HG02588 (cell line): ENCODE measurements around the gene ADGRD2.

Experiments
- ATAC-seq: cut with Tn5 transposase; IDR thresholded peaks from one replicate; pipeline ENCODE4 v1.9.1; 2021; ENCODE audit warnings: mild to moderate bottlenecking, moderate library complexity; ENCODE audit not compliant: unreplicated experiment

The ADGRD2 gene

DNA sequence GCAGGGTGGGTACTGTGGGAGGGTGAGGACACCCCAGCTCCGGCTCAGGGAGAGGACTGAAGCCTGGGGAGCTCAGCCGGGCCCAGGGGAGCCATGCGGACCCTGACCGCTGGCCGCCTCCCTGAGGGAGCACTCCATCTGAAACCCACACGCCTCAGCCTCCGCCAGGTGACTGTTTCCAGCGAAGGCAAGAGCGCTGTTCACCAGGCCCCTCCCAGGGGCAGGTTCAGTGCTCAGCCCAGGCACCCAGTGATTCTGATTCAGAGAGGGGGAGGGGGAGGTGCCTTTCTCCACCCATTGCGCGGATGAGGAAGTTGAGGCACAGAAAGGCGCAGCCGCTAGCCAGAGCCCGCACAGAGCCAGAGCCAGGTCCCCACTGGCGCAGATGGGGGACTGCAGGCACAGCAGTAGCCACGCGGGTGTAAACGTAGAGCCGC lies 27.0 kb downstream of the ADGRD2 start:
- ATAC-seq: no peak

DNA sequence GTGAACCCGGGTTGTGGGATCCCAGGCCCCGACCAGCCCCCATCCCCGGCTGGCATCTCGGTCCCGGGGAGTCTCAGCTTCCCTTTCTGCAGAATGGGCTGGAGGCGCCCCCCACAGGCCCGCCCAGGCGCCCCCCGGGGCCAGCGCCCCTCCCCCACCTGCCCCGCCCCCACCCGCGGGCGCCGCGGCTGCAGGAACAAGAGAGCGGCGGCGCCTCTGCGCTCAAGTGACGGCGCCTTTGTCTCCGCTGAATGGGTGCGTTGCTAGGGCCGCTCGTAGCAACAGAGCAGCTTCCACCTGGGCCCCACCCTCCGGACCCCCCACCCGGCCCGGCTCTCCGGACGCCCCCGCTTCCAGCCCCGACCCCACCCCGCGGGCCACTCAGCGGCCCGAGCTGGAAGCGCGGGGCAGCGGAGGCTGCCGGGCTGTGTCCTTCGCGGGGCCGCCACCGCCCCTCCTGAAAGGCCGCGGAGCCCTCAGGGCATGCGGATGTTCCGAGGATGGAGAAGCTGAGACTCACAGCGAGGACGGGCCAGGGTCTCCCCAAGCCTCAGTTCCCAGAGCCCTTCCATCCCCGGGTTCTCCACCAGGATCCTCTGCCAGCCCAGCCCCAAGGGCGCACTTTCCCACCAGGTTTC lies 27.5 kb downstream of the ADGRD2 start:
- no peak for ATAC-seq

- no peak for ATAC-seq
These were observed 28.1 kb downstream of the ADGRD2 start for GRCh38 chr9:124478354-124478753.

DNA sequence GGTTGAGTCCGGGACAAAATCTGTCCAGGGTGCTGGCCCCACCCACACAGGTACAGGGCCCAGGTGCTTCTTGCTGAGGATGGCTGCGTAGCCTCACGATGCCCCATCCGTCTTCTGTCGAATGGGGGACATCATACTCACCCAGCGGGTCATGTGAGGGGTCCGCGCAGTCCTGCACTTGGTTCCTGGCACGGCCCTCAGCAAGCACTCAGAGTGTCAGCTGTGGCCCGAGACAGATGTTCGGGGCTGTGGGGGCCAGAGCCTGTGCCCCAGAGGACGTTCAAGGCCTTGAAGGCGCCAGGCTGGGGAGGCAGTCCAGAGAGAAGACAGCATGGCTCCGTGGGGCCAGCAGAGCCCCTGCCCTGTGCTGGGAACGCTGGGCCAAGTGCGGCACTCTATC lies 29.1 kb downstream of the ADGRD2 start:
- ATAC-seq: no peak

- no peak for ATAC-seq
These were observed 29.8 kb downstream of the ADGRD2 start for GRCh38 chr9:124479947-124480620.

GRCh38 chr9:124480621-124480981 lies 30.4 kb downstream of the ADGRD2 start:
- ATAC-seq: no peak

DNA sequence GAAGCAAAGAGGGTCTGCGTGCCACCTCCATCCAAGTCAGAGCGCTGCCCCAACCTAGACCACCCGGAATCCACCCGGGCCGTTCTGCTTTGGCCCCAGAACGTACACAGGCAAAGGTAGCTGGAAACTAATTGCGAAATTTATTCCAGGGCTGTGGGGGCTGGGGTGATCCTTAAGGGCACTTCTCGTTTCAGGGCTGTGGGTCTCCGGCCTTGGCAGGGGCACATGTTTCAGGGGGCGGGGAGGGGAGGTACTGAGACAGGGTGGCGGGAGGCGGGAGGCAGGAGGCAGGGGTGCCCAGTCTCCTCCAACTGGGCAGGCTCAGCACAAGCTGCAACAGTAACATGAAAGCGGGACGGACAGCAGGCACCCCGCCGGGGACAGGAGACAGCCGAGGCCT lies 30.9 kb downstream of the ADGRD2 start:
- no peak for ATAC-seq

DNA sequence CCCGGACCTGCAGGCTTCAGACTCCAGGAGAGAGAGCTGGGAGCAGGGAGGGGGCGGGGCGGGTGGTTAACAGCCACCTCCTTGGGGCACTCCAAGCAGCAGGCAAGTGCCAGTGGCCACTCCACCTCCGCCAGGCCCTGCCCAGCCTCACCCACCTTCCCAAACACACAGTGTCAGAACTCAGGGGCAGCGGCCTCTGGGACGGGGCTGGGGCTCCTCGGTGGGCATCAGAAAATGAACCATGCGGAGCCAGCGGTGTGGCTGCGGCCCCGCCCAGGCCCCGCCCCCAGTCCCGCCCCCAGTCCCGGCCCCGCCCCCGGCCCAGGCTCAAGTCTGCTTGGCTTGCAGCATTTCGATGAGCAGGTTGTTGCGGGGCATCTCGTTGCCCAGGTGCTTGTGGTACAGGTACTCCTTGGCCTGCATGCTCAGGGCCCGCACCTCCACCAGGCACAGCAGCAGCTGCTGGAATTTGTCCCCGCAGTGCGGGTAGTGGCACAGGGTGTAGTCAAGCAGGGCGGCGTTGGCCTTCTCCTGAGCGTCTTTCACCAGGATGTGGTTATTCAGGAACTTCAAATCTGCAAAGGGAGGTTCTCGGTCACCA lies 32.3 kb downstream of the ADGRD2 start:
- ATAC-seq: no peak

DNA sequence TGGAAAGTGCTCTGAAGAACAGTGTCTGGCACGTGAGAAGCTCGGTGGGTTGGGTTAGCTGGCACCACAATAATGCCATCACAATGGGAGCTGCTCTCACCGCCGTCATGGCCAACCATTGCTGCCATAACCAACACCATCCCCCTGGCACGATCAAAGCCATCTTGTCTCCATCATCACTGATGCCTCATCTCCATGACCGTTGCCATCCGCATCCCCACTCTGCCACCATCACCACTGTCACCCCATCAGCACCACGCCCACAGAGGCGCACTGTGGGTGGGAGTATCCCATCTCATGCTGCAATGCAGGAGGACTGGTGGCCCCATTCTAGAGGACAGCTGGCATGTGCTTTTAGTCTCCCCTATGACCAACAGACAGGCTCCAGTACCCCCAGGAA lies 33.2 kb downstream of the ADGRD2 start:
- no peak for ATAC-seq

GRCh38 chr9:124485201-124485600 lies 35.0 kb downstream of the ADGRD2 start:
- ATAC-seq: no peak

- ATAC-seq: no peak
These were observed 35.7 kb downstream of the ADGRD2 start for GRCh38 chr9:124485936-124486335.

GRCh38 chr9:124486778-124487259 lies 36.6 kb downstream of the ADGRD2 start:
- no peak for ATAC-seq

DNA sequence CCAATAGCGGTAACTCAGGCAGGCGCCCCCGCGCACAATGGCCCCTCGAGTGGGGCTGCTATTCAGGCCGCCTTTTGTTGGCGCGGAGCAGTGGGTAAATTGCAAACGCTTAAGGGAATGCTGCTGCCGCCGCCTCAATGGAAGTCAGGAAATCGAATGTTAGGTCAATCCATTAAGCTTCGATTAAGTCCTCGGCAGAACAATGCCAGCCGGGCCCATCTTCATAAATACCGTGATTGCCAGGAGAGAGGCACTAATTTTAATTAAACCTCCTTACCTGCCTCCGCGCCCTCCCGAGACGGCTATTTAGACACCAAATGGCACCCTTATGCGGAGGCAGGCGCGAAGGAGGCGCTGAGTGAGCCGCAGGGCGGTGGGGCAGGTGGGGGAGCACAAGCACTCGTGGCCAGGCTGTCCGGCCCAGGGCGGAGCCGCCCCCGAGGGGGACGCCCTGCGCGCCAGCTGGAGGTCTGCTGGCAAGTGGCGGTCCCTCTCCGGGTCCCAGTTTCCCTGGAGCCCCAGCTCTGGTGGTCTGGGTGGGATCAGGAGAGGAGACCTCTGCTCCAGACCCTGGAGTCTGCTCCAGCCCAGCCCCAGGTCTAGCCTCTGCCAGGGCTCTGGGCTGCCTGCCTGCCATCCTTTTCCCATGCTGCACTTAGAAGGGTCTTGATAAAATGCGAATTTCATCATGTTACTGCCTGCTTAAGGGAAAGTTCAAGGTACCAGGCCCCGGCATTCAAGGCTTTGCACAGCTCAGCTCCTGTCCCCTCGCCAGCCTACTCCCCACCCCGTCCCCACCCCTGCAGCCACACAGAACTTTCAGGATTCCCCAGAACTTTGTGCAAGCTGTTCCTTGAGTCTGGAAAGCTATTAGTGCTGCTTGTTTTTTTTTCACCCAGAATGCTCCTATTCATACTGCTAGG lies 37.3 kb downstream of the ADGRD2 start:
- ATAC-seq: no peak

DNA sequence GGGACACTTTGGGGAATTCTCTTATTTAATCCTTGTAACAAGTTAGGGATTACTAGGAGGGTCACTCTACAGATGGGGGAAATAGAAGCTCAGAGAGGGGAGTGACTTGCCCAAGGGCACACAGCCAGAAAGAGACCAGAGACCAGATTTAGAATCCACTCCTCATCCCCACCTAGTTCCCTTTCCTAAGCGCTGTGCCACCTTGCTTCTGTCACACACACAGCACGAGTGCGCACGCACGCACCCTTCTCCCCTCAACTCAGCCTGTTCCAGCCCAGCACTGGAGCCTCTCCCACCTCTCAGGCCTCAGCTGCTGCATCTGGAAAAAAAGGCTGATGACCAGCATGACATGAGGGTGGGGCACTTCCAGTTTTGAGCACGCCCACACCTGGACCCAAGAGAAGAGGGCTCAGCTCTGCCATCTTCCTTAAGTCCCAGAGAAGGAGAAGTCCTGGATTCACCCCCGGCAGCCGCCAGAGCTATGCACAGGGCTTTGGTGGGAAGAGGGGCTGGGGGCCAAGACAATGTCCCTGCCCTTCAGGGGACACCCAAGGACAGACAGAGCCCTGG lies 38.5 kb downstream of the ADGRD2 start:
- no peak for ATAC-seq

GRCh38 chr9:124489222-124489621 lies 39.0 kb downstream of the ADGRD2 start:
- no peak for ATAC-seq

DNA sequence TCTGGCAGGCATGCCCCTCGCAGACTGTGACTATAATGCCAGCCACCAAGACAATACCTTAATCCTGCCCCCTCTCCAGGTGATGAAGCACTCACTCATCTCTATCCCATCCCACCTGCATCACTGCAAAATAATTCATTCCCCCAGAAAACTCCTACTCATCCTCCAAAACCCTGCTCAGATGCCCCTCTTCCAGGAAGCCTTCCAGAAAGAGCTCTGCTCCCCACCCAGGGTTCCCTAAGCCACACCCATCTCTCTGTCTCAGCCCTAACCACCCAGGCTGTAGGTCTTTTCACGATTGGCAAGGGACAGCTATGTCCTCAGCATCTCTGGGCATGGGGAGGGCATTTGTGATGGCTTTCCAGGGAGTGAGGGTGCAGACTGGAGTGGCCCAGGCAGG lies 39.8 kb downstream of the ADGRD2 start:
- ATAC-seq: no peak

- ATAC-seq: no peak
These were observed 41.1 kb downstream of the ADGRD2 start for GRCh38 chr9:124491049-124491975.

DNA sequence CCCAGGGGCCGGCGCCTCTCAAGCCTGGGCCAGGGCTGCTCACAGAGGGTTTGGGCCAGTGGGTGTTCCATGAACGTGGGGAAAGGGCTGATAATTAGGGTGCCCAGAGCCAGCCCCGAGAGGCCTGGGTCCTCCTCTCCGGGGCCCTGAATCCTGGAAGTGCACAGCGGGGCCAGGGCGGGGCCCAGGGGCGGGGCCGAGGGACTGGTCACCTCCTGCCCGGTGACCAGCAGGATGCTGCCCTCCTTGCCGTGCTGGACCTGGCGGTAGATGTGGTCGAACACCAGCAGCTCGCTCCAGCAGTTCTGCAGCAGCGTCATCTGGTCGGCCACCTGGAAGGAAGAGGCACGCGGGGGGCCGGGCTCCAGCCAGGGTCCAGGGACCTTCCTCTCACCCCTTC lies 42.6 kb downstream of the ADGRD2 start:
- ATAC-seq: no peak

- ATAC-seq: no peak
These were observed 43.0 kb downstream of the ADGRD2 start for GRCh38 chr9:124493218-124493617.
